Peyer's patch (tissue), 4 donors: ENCODE data around the gene DOCK2. TPM values are rescaled to one million over a fixed set of nuclear protein-coding genes. Genes with fewer than 3 reads are reported as not detected.

Experiments
- DNase-seq, 3 donors: peaks; one replicate each; pipeline ENCODE4 v3.0.0-alpha.2; 2017 to 2019
- H3K27ac ChIP-seq, 4 donors: fragments of 200-600 bp; sonication (generic); one replicate each; pipeline ENCODE4 v1.5.1; 2016 to 2019
- H3K27me3 ChIP-seq, 2 donors: fragments of 200-600 bp; sonication (generic); one replicate each; pipeline ENCODE4 v1.5.1; 2019
- H3K36me3 ChIP-seq, 3 donors: fragments of 200-600 bp; sonication (generic); one replicate each; pipeline ENCODE4 v1.5.1; 2016 to 2019
- H3K4me1 ChIP-seq, 4 donors: fragments of 200-600 bp; sonication (generic); one replicate each; pipeline ENCODE4 v1.5.1; 2016 to 2019
- H3K4me3 ChIP-seq, 4 donors: fragments of 200-600 bp; sonication (generic); 1 replicate in 3 of 4; 2 replicates in 1 of 4; pipeline ENCODE4 v1.5.1; 2016 to 2019; ENCODE audit warnings: mild to moderate bottlenecking in 1 of 4
- H3K9me3 ChIP-seq, 4 donors: fragments of 200-600 bp; sonication (generic); one replicate each; pipeline ENCODE4 v1.5.1; 2016 to 2019; ENCODE audit warnings: mild to moderate bottlenecking in 1 of 4
- CTCF ChIP-seq, 6 experiments: fragments of 450-650 bp in 4 of 6; fragments of 200-600 bp in 2 of 6; sonication (generic) in 1 of 6; IDR thresholded peaks; one replicate each; pipeline ENCODE4 v1.5.1; 2017 to 2019; ENCODE audit warnings: antibody characterized with exemption in 6 of 6, mild to moderate bottlenecking in 3 of 6, moderate library complexity in 1 of 6
- POLR2A ChIP-seq, 2 donors: fragments of 450-650 bp; IDR thresholded peaks; one replicate each; pipeline ENCODE4 v1.5.1; 2017; ENCODE audit warnings: antibody characterized with exemption in 2 of 2, mild to moderate bottlenecking in 2 of 2, moderate library complexity in 2 of 2
- total RNA-seq, 4 donors: library from RNA; depleted of rRNA; stranded (reverse); fragments of >200 nt; gene quantifications; one replicate each; pipeline ENCODE4 v1.1.0, GENCODE V29; 2016

The DOCK2 gene
- total RNA-seq, 4 donors from 2014 or later = 13.8 to 200 (median 17.8) TPM

GRCh38 chr5:169935762-169936161 is 298.7 kb downstream of the DOCK2 start:
- no peaks in the 10 kb centered on the region for H3K4me1 ChIP-seq
- no peak for DNase-seq
- no peaks in the 10 kb centered on the region for H3K9me3 ChIP-seq
- H3K27me3 ChIP-seq = no peaks in the 10 kb centered on the region
- TF ChIP-seq POLR2A (IDR thresholded peaks at IDR 0.05) (no peak), CTCF (IDR thresholded peaks at IDR 0.05) (no peak)
- no peak overlapping the region for H3K27ac ChIP-seq
- H3K36me3 ChIP-seq = no peaks in the 10 kb centered on the region
- H3K4me3 ChIP-seq = no peak overlapping the region

GRCh38 chr5:169938439-169938838 is 301.4 kb downstream of the DOCK2 start:
- TF ChIP-seq POLR2A (IDR thresholded peaks at IDR 0.05) (no peak), CTCF (IDR thresholded peaks at IDR 0.05) (no peak)
- Histone ChIP-seq H3K4me3 (no peak overlapping the region), H3K9me3 (no peaks in the 10 kb centered on the region), H3K27ac (no peak overlapping the region), H3K27me3 (no peaks in the 10 kb centered on the region), H3K36me3 (no peaks in the 10 kb centered on the region), H3K4me1 (no peaks in the 10 kb centered on the region)
- DNase-seq = no peak

- no peak overlapping the region for H3K4me3 ChIP-seq
- H3K4me1 ChIP-seq = no peaks in the 10 kb centered on the region
- H3K27me3 ChIP-seq = no peaks in the 10 kb centered on the region
- no peak overlapping the region for H3K27ac ChIP-seq
- no peaks in the 10 kb centered on the region for H3K36me3 ChIP-seq
- no peaks in the 10 kb centered on the region for H3K9me3 ChIP-seq
- no peak for DNase-seq
- TF ChIP-seq CTCF (IDR thresholded peaks at IDR 0.05) = no peak
Observed at GRCh38 chr5:169939731-169940130, 302.7 kb downstream of the DOCK2 start.

- H3K36me3 ChIP-seq = no peaks in the 10 kb centered on the region
- DNase-seq = no peak
- H3K27ac ChIP-seq = no peak overlapping the region
Observed at GRCh38 chr5:169941542-169941941, 304.5 kb downstream of the DOCK2 start.

GRCh38 chr5:169942181-169942580 is 305.1 kb downstream of the DOCK2 start:
- Histone ChIP-seq H3K27me3 (no peaks in the 10 kb centered on the region), H3K27ac (no peak overlapping the region), H3K4me1 (no peaks in the 10 kb centered on the region), H3K4me3 (no peak overlapping the region), H3K36me3 (no peaks in the 10 kb centered on the region), H3K9me3 (no peaks in the 10 kb centered on the region)
- TF ChIP-seq CTCF (IDR thresholded peaks at IDR 0.05) (no peak), POLR2A (IDR thresholded peaks at IDR 0.05) (no peak)
- DNase-seq = no peak

More at GRCh38 chr5:169941542-169941941, 304.5 kb downstream of the DOCK2 start:
- no peaks in the 10 kb centered on the region for H3K9me3 ChIP-seq
- H3K4me1 ChIP-seq = no peaks in the 10 kb centered on the region
- TF ChIP-seq CTCF (IDR thresholded peaks at IDR 0.05) (no peak), POLR2A (IDR thresholded peaks at IDR 0.05) (no peak)
- no peak overlapping the region for H3K4me3 ChIP-seq
- H3K27me3 ChIP-seq = no peaks in the 10 kb centered on the region

GRCh38 chr5:169943026-169943425 is 306.0 kb downstream of the DOCK2 start:
- no peak for DNase-seq
- no peak overlapping the region for H3K27ac ChIP-seq
- H3K4me1 ChIP-seq = no peaks in the 10 kb centered on the region
- H3K4me3 ChIP-seq = no peak overlapping the region
- no peaks in the 10 kb centered on the region for H3K27me3 ChIP-seq
- no peaks in the 10 kb centered on the region for H3K36me3 ChIP-seq
- TF ChIP-seq CTCF (IDR thresholded peaks at IDR 0.05) = no peak
- TF ChIP-seq POLR2A (IDR thresholded peaks at IDR 0.05) = no peak
- H3K9me3 ChIP-seq = no peaks in the 10 kb centered on the region
